ENCODE data around the gene LBH. TPM values are rescaled to one million over a fixed set of nuclear protein-coding genes. Genes with fewer than 3 reads are reported as not detected.

LBH gene
- polyA plus RNA-seq, 1 of the 3 experiments (the other 2 are of a cell fraction), result 22.8 TPM

DNA sequence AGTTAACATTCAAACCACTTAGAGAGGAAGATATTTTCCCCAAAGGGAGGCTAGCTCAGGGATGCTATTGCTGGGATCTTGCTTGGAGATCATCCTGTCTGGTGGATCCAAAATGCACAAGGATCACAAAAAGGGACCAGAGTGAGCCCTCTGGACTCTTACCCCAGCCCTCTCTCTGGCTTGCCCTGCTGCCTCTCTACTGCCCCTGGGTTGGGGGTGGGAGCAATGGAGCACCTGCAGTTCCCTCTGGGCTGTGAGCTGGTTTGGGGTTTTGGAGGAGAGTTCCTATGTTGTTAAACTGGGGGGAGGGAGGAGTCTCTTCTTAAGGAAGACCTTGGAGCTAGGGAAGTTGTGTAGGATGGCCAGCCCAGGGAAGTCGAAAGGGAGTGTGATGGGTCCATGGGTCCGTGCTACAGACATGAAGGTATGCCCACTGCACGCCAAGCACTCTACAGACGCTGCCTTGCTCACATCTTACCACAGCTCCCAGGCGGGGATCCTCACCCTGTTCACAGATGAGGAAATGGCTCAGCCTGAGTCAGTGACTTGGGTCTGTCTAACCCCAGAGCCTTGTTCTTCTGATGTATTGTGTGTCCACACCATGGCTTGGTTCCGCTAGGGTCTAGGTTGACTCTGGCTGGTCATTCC, 3.8 kb downstream of the LBH start:
- H3K36me3 ChIP-seq (replicated peaks in 1 of 2; ENCODE audit: control insufficient read depth in 1 of 2, insufficient read depth in 2 of 2, low read length in 1 of 2), result peaks cover 4 to 10% of the 10 kb centered on the region in 2 experiments
- H3K9me3 ChIP-seq, result no peaks in the 10 kb centered on the region
- WGBS (ENCODE audit: low lambda C conversion rate), result 88% methylated on average over 6 of the region's 6 CpGs
- no peak overlapping the region; a peak in 1 of 4 replicates for H3K4me3 ChIP-seq (ENCODE audit: low read depth in 2 of 2, low read length in 1 of 2)
- H3K27me3 ChIP-seq (ENCODE audit: insufficient read depth), result no peaks in the 10 kb centered on the region
- no peak overlapping the region for H3K9ac ChIP-seq
- DNase-seq, result no peak
- H3K9me2 ChIP-seq, result no peaks in the 10 kb centered on the region
- ChIA-PET CTCF (interaction anchor here (1.0 to 18.6 kb wide), 5 partner anchors 27 to 475 kb away, joined by 3 to 262 read pairs (median 3); no protein-coding TSS in a partner anchor), POLR2A (no interaction called here)
- H3K4me2 ChIP-seq, result peak overlapping the region; percentile 96; the same call in 1 of the 2 replicates
- peaks cover 27% of the 10 kb centered on the region for H4K20me1 ChIP-seq (ENCODE audit: insufficient read depth)
- no peak overlapping the region for H3K27ac ChIP-seq (ENCODE audit: low read depth in 2 of 2, low read length in 1 of 2)
- H2AFZ ChIP-seq (ENCODE audit: low read depth), result no peak overlapping the region
- no peak for TF ChIP-seq TEAD4 (IDR thresholded peaks at IDR 0.05; ENCODE audit: borderline replicate concordance, insufficient read depth)
- TF ChIP-seq RAD21 (IDR thresholded peaks at IDR 0.05; ENCODE audit: low read length), result no peak
- no peak for TF ChIP-seq RCOR1 (IDR thresholded peaks at IDR 0.05; ENCODE audit: low read length)
- TF ChIP-seq, protein P1, sequence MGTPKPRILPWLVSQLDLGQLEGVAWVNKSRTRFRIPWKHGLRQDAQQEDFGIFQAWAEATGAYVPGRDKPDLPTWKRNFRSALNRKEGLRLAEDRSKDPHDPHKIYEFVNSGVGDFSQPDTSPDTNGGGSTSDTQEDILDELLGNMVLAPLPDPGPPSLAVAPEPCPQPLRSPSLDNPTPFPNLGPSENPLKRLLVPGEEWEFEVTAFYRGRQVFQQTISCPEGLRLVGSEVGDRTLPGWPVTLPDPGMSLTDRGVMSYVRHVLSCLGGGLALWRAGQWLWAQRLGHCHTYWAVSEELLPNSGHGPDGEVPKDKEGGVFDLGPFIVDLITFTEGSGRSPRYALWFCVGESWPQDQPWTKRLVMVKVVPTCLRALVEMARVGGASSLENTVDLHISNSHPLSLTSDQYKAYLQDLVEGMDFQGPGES (IDR thresholded peaks at IDR 0.05; ENCODE audit: low read depth, low read length), result no peak
- TF ChIP-seq SIN3A (IDR thresholded peaks at IDR 0.05; ENCODE audit: borderline replicate concordance, low read depth, low read length), result no peak
- no peak for TF ChIP-seq NRF1 (IDR thresholded peaks at IDR 0.05; ENCODE audit: low read depth, low read length)
- TF ChIP-seq RFX5 (IDR thresholded peaks at IDR 0.05; ENCODE audit: low read length), result no peak
- no peak for TF ChIP-seq EP300 (IDR thresholded peaks at IDR 0.05; ENCODE audit: borderline replicate concordance in 1 of 2, low read depth in 1 of 2, low read length in 1 of 2)
- no peak for TF ChIP-seq TCF12 (IDR thresholded peaks at IDR 0.05)
- no peak for TF ChIP-seq NFIC (IDR thresholded peaks at IDR 0.05; ENCODE audit: borderline replicate concordance)
- TF ChIP-seq POLR2AphosphoS5 (IDR thresholded peaks at IDR 0.05; ENCODE audit: low read depth, low read length), result no peak
- no peak for TF ChIP-seq GATA2 (CRISPR knock-in tag; IDR thresholded peaks at IDR 0.05)
- TF ChIP-seq JUND (IDR thresholded peaks at IDR 0.05), result no peak
- TF ChIP-seq USF1 (IDR thresholded peaks at IDR 0.05; ENCODE audit: borderline replicate concordance, low read depth), result no peak
- TF ChIP-seq YY1 (IDR thresholded peaks at IDR 0.05; ENCODE audit: low read depth), result no peak
- peaks cover 4% of the 10 kb centered on the region for H3F3A ChIP-seq (replicated peaks; ENCODE audit: insufficient read depth)
- H3K4me1 ChIP-seq (ENCODE audit: control insufficient read depth in 1 of 2, insufficient read depth in 2 of 2, low read depth in 1 of 2, low read length in 1 of 2), result peaks cover 9 to 21% of the 10 kb centered on the region in 2 experiments; a peak in 2 of 4 replicates
- peaks cover 79% of the 10 kb centered on the region for H3K79me2 ChIP-seq (ENCODE audit: insufficient read depth)

GRCh38 chr2:30235859-30236535, 4.7 kb downstream of the LBH start:
- Histone ChIP-seq H3K9me3 (no peaks in the 10 kb centered on the region), H3K79me2 (ENCODE audit: insufficient read depth) (peaks cover 86% of the 10 kb centered on the region), H3F3A (replicated peaks; ENCODE audit: insufficient read depth) (no peaks in the 10 kb centered on the region), H3K9me2 (no peaks in the 10 kb centered on the region), H3K36me3 (replicated peaks in 1 of 2; ENCODE audit: control insufficient read depth in 1 of 2, insufficient read depth in 2 of 2, low read length in 1 of 2) (peaks cover 7 to 15% of the 10 kb centered on the region in 2 experiments), H3K4me3 (ENCODE audit: low read depth in 2 of 2, low read length in 1 of 2) (no peak overlapping the region), H3K9ac (no peak overlapping the region), H4K20me1 (ENCODE audit: insufficient read depth) (peaks cover 31% of the 10 kb centered on the region), H3K4me1 (ENCODE audit: control insufficient read depth in 1 of 2, insufficient read depth in 2 of 2, low read depth in 1 of 2, low read length in 1 of 2) (peaks cover 9 to 15% of the 10 kb centered on the region in 2 experiments; a peak in 2 of 4 replicates), H3K27me3 (ENCODE audit: insufficient read depth) (no peaks in the 10 kb centered on the region), H2AFZ (ENCODE audit: low read depth) (no peak overlapping the region), H3K27ac (ENCODE audit: low read depth in 2 of 2, low read length in 1 of 2) (no peak overlapping the region), H3K4me2 (no peak overlapping the region; the same call in 1 of the 2 replicates)
- CTCF ChIA-PET, result interaction anchor here (4.7 to 18.6 kb wide), 4 partner anchors 16 to 475 kb away, joined by 38 to 262 read pairs (median 68); no protein-coding TSS in a partner anchor
- no peak for DNase-seq
- POLR2A ChIA-PET, result no interaction called here
- 63% methylated on average over 4 of the region's 4 CpGs for WGBS (ENCODE audit: low lambda C conversion rate)
- TF ChIP-seq EZH2phosphoT487 (IDR thresholded peaks at IDR 0.05; ENCODE audit: borderline replicate concordance, low read depth) (no peak), RFX5 (IDR thresholded peaks at IDR 0.05; ENCODE audit: low read length) (no peak), NRF1 (IDR thresholded peaks at IDR 0.05; ENCODE audit: low read depth, low read length) (no peak), SMC3 (IDR thresholded peaks at IDR 0.05; ENCODE audit: low read depth, low read length) (no peak), GABPA (IDR thresholded peaks at IDR 0.05; ENCODE audit: low read depth) (no peak), FOXJ3 (CRISPR knock-in tag; IDR thresholded peaks at IDR 0.05) (no peak), CHD2 (IDR thresholded peaks at IDR 0.05; ENCODE audit: low read length, partially characterized antibody) (no peak), TAF1 (IDR thresholded peaks at IDR 0.05; ENCODE audit: borderline replicate concordance, low read depth, low read length) (no peak), FOSL2 (IDR thresholded peaks at IDR 0.05; ENCODE audit: borderline replicate concordance, low read depth) (no peak)
- TF ChIP-seq, protein P2, sequence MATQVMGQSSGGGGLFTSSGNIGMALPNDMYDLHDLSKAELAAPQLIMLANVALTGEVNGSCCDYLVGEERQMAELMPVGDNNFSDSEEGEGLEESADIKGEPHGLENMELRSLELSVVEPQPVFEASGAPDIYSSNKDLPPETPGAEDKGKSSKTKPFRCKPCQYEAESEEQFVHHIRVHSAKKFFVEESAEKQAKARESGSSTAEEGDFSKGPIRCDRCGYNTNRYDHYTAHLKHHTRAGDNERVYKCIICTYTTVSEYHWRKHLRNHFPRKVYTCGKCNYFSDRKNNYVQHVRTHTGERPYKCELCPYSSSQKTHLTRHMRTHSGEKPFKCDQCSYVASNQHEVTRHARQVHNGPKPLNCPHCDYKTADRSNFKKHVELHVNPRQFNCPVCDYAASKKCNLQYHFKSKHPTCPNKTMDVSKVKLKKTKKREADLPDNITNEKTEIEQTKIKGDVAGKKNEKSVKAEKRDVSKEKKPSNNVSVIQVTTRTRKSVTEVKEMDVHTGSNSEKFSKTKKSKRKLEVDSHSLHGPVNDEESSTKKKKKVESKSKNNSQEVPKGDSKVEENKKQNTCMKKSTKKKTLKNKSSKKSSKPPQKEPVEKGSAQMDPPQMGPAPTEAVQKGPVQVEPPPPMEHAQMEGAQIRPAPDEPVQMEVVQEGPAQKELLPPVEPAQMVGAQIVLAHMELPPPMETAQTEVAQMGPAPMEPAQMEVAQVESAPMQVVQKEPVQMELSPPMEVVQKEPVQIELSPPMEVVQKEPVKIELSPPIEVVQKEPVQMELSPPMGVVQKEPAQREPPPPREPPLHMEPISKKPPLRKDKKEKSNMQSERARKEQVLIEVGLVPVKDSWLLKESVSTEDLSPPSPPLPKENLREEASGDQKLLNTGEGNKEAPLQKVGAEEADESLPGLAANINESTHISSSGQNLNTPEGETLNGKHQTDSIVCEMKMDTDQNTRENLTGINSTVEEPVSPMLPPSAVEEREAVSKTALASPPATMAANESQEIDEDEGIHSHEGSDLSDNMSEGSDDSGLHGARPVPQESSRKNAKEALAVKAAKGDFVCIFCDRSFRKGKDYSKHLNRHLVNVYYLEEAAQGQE (IDR thresholded peaks at IDR 0.05; ENCODE audit: low read depth, low read length), result no peak

Data from SK-N-SH (cell line).